IMR-90 (cell line): Measurements from ENCODE around the gene EYS. TPM values are rescaled to one million over a fixed set of nuclear protein-coding genes. Genes with fewer than 3 reads are reported as not detected.

Experiments used
- ATAC-seq: fragments of 200-7000 bp; cut with Tn5 transposase; 2 replicates; pipeline ENCODE4 v1.9.1; 2020; ENCODE audit warnings: low read depth, mild to moderate bottlenecking, moderate library complexity
- BruUV-seq: library from RNA; stranded (reverse); fragments of 400-500 nt; replicated peaks from 2 replicates; lab custom pipeline; 2021; lab: Mats Ljungman, UMichigan
- CTCF ChIA-PET: fragments of 300-600 bp; formaldehyde crosslinking; extraction: SDS; loops from one replicate; lab custom pipeline; 2021; ENCODE audit warnings: antibody characterized with exemption; lab: Yijun Ruan, JAX
- POLR2A ChIA-PET: fragments of 300-600 bp; sonication (Branson Sonifier 250); formaldehyde crosslinking; loops from one replicate; lab custom pipeline; 2022; ENCODE audit warnings: antibody characterized with exemption; ENCODE audit not compliant: unreplicated experiment; lab: Charles Lee
- DNase-seq: peaks from one replicate; pipeline ENCODE4 v3.0.0; 2013
- H2AFZ ChIP-seq: replicated peaks from 2 replicates; pipeline ENCODE3; 2013; ENCODE audit warnings: low read length, mild to moderate bottlenecking; ENCODE audit not compliant: poor library complexity
- H2AK5ac ChIP-seq: 2 replicates; pipeline ENCODE4 v1.6.1; 2013; ENCODE audit warnings: low read depth, low read length, inconsistent platforms
- H2AK9ac ChIP-seq: replicated peaks from 2 replicates; pipeline ENCODE3; 2013; ENCODE audit warnings: mild to moderate bottlenecking, low read depth, low read length, moderate library complexity; ENCODE audit not compliant: poor library complexity
- H2BK120ac ChIP-seq: 2 replicates; pipeline ENCODE4 v1.6.1; 2013; ENCODE audit warnings: low read depth, low read length, inconsistent platforms
- H2BK15ac ChIP-seq: 3 replicates; pipeline ENCODE4 v1.6.1; 2013; ENCODE audit warnings: low read depth, low read length, inconsistent platforms
- H2BK20ac ChIP-seq: 2 replicates; pipeline ENCODE4 v1.6.1; 2013; ENCODE audit warnings: low read depth, mild to moderate bottlenecking, inconsistent platforms, low read length, moderate library complexity
- H2BK5ac ChIP-seq: 2 replicates; pipeline ENCODE4 v1.6.1; 2013; ENCODE audit warnings: mild to moderate bottlenecking, low read depth, low read length, inconsistent platforms; ENCODE audit not compliant: poor library complexity, severe bottlenecking
- H3K14ac ChIP-seq: replicated peaks from 2 replicates; pipeline ENCODE4 v1.6.1; 2013; ENCODE audit warnings: low read depth, low read length, inconsistent platforms
- H3K18ac ChIP-seq: 2 replicates; pipeline ENCODE4 v1.6.1; 2013; ENCODE audit warnings: low read depth, low read length, control low read depth
- H3K23ac ChIP-seq: 2 replicates; pipeline ENCODE4 v1.6.1; 2013; ENCODE audit warnings: low read depth, low read length, inconsistent platforms
- H3K27ac ChIP-seq: 2 replicates; pipeline ENCODE4 v1.5.1; 2013; ENCODE audit warnings: mild to moderate bottlenecking, control low read depth, low read length; ENCODE audit not compliant: insufficient read depth
- H3K27me3 ChIP-seq: 2 replicates; pipeline ENCODE4 v1.6.1; 2013; ENCODE audit warnings: low read length; ENCODE audit not compliant: control insufficient read depth, insufficient read depth
- H3K36me3 ChIP-seq: 2 replicates; pipeline ENCODE4 v1.6.1; 2013; ENCODE audit warnings: low read length, mixed read lengths; ENCODE audit not compliant: control insufficient read depth, insufficient read depth
- H3K4ac ChIP-seq: 2 replicates; pipeline ENCODE4 v1.6.1; 2013; ENCODE audit warnings: low read depth, low read length, inconsistent platforms
- H3K4me1 ChIP-seq: 2 replicates; pipeline ENCODE4 v1.6.1; 2013; ENCODE audit warnings: low read length, mixed read lengths; ENCODE audit not compliant: control insufficient read depth, insufficient read depth
- H3K4me2 ChIP-seq: 2 replicates; pipeline ENCODE4 v1.6.1; 2013; ENCODE audit warnings: low read depth, mild to moderate bottlenecking, control low read depth, low read length, moderate library complexity
- H3K4me3 ChIP-seq: 2 replicates; pipeline ENCODE4 v1.5.1; 2013; ENCODE audit warnings: low read depth, mild to moderate bottlenecking, control low read depth, low read length, moderate library complexity; ENCODE audit not compliant: insufficient read depth
- H3K56ac ChIP-seq: 2 replicates; pipeline ENCODE4 v1.6.1; 2013; ENCODE audit warnings: low read length, inconsistent platforms; ENCODE audit not compliant: insufficient read depth; ENCODE audit errors: extremely low read depth
- H3K79me1 ChIP-seq, 2 experiments: 2 replicates each; pipeline ENCODE4 v1.6.1; 2013; ENCODE audit warnings: low read length in 2 of 2, inconsistent platforms in 1 of 2, low read depth in 1 of 2
- H3K9ac ChIP-seq: 2 replicates; pipeline ENCODE4 v1.6.1; 2013; ENCODE audit warnings: low read depth, low read length, control low read depth
- H3K9me1 ChIP-seq: 2 replicates; pipeline ENCODE4 v1.6.1; 2013; ENCODE audit warnings: low read length, inconsistent platforms; ENCODE audit not compliant: insufficient read depth
- H3K9me3 ChIP-seq: 2 replicates; pipeline ENCODE4 v1.6.1; 2013; ENCODE audit warnings: low read length; ENCODE audit not compliant: control insufficient read depth, insufficient read depth
- H4K20me1 ChIP-seq: 2 replicates; pipeline ENCODE4 v1.6.1; 2013; ENCODE audit warnings: low read length, inconsistent platforms; ENCODE audit not compliant: insufficient read depth
- H4K5ac ChIP-seq: 2 replicates; pipeline ENCODE4 v1.6.1; 2013; ENCODE audit warnings: mild to moderate bottlenecking, low read depth, low read length, control low read depth
- H4K8ac ChIP-seq, 2 experiments: 2 replicates each; pipeline ENCODE4 v1.6.1; 2013; ENCODE audit warnings: low read depth in 2 of 2, low read length in 2 of 2, control low read depth in 1 of 2, inconsistent platforms in 1 of 2
- H4K91ac ChIP-seq: 2 replicates; pipeline ENCODE4 v1.6.1; 2013; ENCODE audit warnings: low read depth, low read length, inconsistent platforms; ENCODE audit not compliant: insufficient read depth
- BHLHE40 ChIP-seq: fragments of 150-350 bp; IDR thresholded peaks from 2 replicates; pipeline ENCODE4 v1.6.1; 2016; ENCODE audit warnings: mild to moderate bottlenecking, low read depth, low read length
- CEBPB ChIP-seq: IDR thresholded peaks from 2 replicates; pipeline ENCODE4 v1.6.1; 2012; ENCODE audit warnings: low read depth, low read length, improper control_type of control experiment
- CHD1 ChIP-seq: IDR thresholded peaks from 2 replicates; pipeline ENCODE4 v1.6.1; 2012; ENCODE audit warnings: low read depth, low read length, improper control_type of control experiment
- CTCF ChIP-seq: conservative IDR thresholded peaks from 2 replicates; pipeline ENCODE4 v1.5.1; 2012; ENCODE audit warnings: mild to moderate bottlenecking, low read depth, low read length, improper control_type of control experiment
- ELK1 ChIP-seq: fragments of 150-350 bp; IDR thresholded peaks from 2 replicates; pipeline ENCODE4 v1.6.1; 2016; ENCODE audit warnings: low read depth, mild to moderate bottlenecking, low read length, moderate library complexity, borderline replicate concordance
- FOS ChIP-seq: fragments of 150-350 bp; IDR thresholded peaks from 2 replicates; pipeline ENCODE4 v1.6.1; 2016; ENCODE audit warnings: low read depth, low read length
- MAFK ChIP-seq: IDR thresholded peaks from 2 replicates; pipeline ENCODE4 v1.6.1; 2012; ENCODE audit warnings: low read depth, low read length, improper control_type of control experiment
- MAZ ChIP-seq: IDR thresholded peaks from 2 replicates; pipeline ENCODE4 v1.6.1; 2012; ENCODE audit warnings: low read depth, mild to moderate bottlenecking, low read length, improper control_type of control experiment, moderate library complexity, borderline replicate concordance
- MXI1 ChIP-seq: IDR thresholded peaks from 2 replicates; pipeline ENCODE4 v1.6.1; 2012; ENCODE audit warnings: low read depth, mild to moderate bottlenecking, low read length, moderate library complexity, borderline replicate concordance
- NFE2L2 ChIP-seq: fragments of 150-350 bp; IDR thresholded peaks from 2 replicates; pipeline ENCODE4 v1.6.1; 2016; ENCODE audit warnings: low read depth, mild to moderate bottlenecking, low read length
- POLR2A ChIP-seq: IDR thresholded peaks from 2 replicates; pipeline ENCODE4 v1.6.1; 2012; ENCODE audit warnings: mild to moderate bottlenecking, low read depth, low read length
- RAD21 ChIP-seq: IDR thresholded peaks from 2 replicates; pipeline ENCODE4 v1.6.1; 2012; ENCODE audit warnings: low read length, improper control_type of control experiment
- RCOR1 ChIP-seq: IDR thresholded peaks from 2 replicates; pipeline ENCODE4 v1.6.1; 2012; ENCODE audit warnings: mild to moderate bottlenecking, low read length, improper control_type of control experiment; ENCODE audit not compliant: insufficient replicate concordance
- RFX5 ChIP-seq: IDR thresholded peaks from 2 replicates; pipeline ENCODE4 v1.8.0; 2012; ENCODE audit warnings: low read depth, mild to moderate bottlenecking, low read length, moderate library complexity
- SMC3 ChIP-seq: fragments of 150-350 bp; IDR thresholded peaks from 2 replicates; pipeline ENCODE4 v1.6.1; 2016; ENCODE audit warnings: low read depth, mild to moderate bottlenecking, antibody characterized with exemption, low read length, moderate library complexity
- USF2 ChIP-seq: fragments of 150-350 bp; IDR thresholded peaks from 2 replicates; pipeline ENCODE4 v1.6.1; 2017; ENCODE audit warnings: mild to moderate bottlenecking, antibody characterized with exemption, low read length, low read depth
- WGBS, 2 experiments: methylation state at CpG; one replicate each; pipeline versions ENCODE4 v1.1.5 to v1.1.7; 2013; ENCODE audit warnings: missing lambda C conversion rate in 2 of 2; ENCODE audit not compliant: insufficient read length in 1 of 2; ENCODE audit errors: extremely low coverage in 2 of 2; 5-methylcytosine and 5-hydroxymethylcytosine counted together
- dilution Hi-C: fragments of 300-500 bp; cut with HindIII; formaldehyde crosslinking; loops from one replicate; pipeline ENCODE4 v1.14.3; 2018; ENCODE audit warnings: low sequenced_read_pairs; ENCODE audit not compliant: unreplicated experiment
- in situ Hi-C: fragments of 300-500 bp; cut with MboI; formaldehyde crosslinking; loops from 3 replicates; pipeline ENCODE4 v1.14.3; 2019; ENCODE audit warnings: low sequenced_read_pairs, inconsistent platforms, mixed read lengths
- intact Hi-C: fragments of 100-400 bp; cut with micrococcal nuclease; formaldehyde crosslinking; loops from 2 replicates; pipeline ENCODE4 v1.10.0; 2022
- polyA plus RNA-seq, 3 experiments: library from polyadenylated mRNA; depleted of rRNA; stranded (reverse); fragments of >200 nt; gene quantifications; 2 replicates each; pipeline ENCODE4 v1.2.3, GENCODE V29; 2012; ENCODE audit warnings: low replicate concordance in 1 of 3
- total RNA-seq: library from RNA; depleted of rRNA; stranded (reverse); fragments of >200 nt; gene quantifications from 2 replicates; pipeline ENCODE4 v1.2.3, GENCODE V29; 2012

Gene EYS
- total and polyA plus RNA-seq, 2 of the 4 experiments (the other 2 are of a cell fraction) = under 0.01 TPM; not detected in 1

GRCh38 chr6:64160486-64160885, 1546.5 kb downstream of the EYS start:
- dilution Hi-C loops = no loop called here
- Histone ChIP-seq H2AFZ (no peak overlapping the region), H3K56ac (no peak overlapping the region)

More at GRCh38 chr6:64160486-64160885, 1546.5 kb downstream of the EYS start:
- no peak overlapping the region for H2BK20ac ChIP-seq
- H3K23ac ChIP-seq = no peak overlapping the region
- no peak overlapping the region for H3K9ac ChIP-seq
- no TSS peak for BruUV-seq
- H3K4ac ChIP-seq = no peak overlapping the region
- ATAC-seq (no peak), DNase-seq (no peak)
- no peak overlapping the region for H3K18ac ChIP-seq
- H2BK15ac ChIP-seq = no peak overlapping the region
- H2BK120ac ChIP-seq = no peak overlapping the region
- no peak overlapping the region for H2AK5ac ChIP-seq
- WGBS, 2 experiments = no CpG with 5 or more reads among the region's 1 CpG
- H4K5ac ChIP-seq = no peak overlapping the region
- H3K4me3 ChIP-seq = no peak overlapping the region
- H3K27ac ChIP-seq = no peak overlapping the region
- no peaks in the 10 kb centered on the region for H3K9me1 ChIP-seq
- H3K9me3 ChIP-seq = no peaks in the 10 kb centered on the region
- POLR2A ChIA-PET = no interaction called here
- CTCF ChIA-PET = no interaction called here
- H3K79me1 ChIP-seq = no peaks in the 10 kb centered on the region
- H4K91ac ChIP-seq = no peak overlapping the region
- H3K4me1 ChIP-seq = no peaks in the 10 kb centered on the region
- no peak overlapping the region for H3K14ac ChIP-seq
- H3K4me2 ChIP-seq = no peak overlapping the region
- intact Hi-C loops = no loop called here
- no peak overlapping the region for H2BK5ac ChIP-seq
- no peaks in the 10 kb centered on the region for H3K27me3 ChIP-seq
- H3K36me3 ChIP-seq = no peaks in the 10 kb centered on the region
- no peak overlapping the region for H2AK9ac ChIP-seq
- no peaks in the 10 kb centered on the region for H4K20me1 ChIP-seq
- in situ Hi-C loops = no loop called here
- TF ChIP-seq CHD1 (no peak), NFE2L2 (no peak), POLR2A (no peak), BHLHE40 (no peak), RCOR1 (no peak), MAFK (no peak), MXI1 (no peak), SMC3 (no peak), RAD21 (no peak), ELK1 (no peak), CTCF (no peak), RFX5 (no peak), MAZ (no peak), FOS (no peak), CEBPB (no peak), USF2 (no peak)
- no peak overlapping the region for H4K8ac ChIP-seq
